ENCODE results near the gene FLNC. TPM values are rescaled to one million over a fixed set of nuclear protein-coding genes. Genes with fewer than 3 reads are reported as not detected.

The FLNC gene
- total RNA-seq, 3 donors from 2014 or later = 6.9 to 267 (median 15.0) TPM

DNA sequence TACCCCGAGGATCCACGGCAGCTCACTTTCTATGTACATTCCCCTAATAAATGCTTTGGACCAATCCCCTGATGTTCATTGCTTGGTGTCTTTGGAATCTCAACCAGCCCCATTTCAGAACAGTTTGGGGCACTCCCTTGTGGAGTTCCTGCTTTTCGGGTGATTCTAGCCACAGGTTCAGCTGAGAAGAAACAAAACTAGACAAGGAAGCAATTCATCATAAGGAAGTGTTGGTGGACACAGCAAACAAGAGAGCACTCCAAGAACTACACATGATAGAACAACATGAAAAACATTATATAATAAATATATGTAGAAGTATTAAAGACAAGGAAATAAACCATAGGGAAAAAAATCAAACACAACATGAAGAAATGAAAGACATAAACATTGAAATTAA is 44.5 kb upstream of the FLNC start:
- Histone ChIP-seq H3K9me3 (no peaks in the 10 kb centered on the region), H3K4me3 (no peak overlapping the region), H3K4me1 (ENCODE audit: low read depth) (peaks cover 2% of the 10 kb centered on the region), H3K36me3 (ENCODE audit: low read depth) (no peaks in the 10 kb centered on the region)
- ATAC-seq (peak; percentile 56), DNase-seq (no peak)
- TF ChIP-seq, protein P1, sequence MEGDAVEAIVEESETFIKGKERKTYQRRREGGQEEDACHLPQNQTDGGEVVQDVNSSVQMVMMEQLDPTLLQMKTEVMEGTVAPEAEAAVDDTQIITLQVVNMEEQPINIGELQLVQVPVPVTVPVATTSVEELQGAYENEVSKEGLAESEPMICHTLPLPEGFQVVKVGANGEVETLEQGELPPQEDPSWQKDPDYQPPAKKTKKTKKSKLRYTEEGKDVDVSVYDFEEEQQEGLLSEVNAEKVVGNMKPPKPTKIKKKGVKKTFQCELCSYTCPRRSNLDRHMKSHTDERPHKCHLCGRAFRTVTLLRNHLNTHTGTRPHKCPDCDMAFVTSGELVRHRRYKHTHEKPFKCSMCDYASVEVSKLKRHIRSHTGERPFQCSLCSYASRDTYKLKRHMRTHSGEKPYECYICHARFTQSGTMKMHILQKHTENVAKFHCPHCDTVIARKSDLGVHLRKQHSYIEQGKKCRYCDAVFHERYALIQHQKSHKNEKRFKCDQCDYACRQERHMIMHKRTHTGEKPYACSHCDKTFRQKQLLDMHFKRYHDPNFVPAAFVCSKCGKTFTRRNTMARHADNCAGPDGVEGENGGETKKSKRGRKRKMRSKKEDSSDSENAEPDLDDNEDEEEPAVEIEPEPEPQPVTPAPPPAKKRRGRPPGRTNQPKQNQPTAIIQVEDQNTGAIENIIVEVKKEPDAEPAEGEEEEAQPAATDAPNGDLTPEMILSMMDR (IDR thresholded peaks at IDR 0.05) = no peak
- intact Hi-C loops (cut with DNase I, micrococcal nuclease) = no loop called here

DNA sequence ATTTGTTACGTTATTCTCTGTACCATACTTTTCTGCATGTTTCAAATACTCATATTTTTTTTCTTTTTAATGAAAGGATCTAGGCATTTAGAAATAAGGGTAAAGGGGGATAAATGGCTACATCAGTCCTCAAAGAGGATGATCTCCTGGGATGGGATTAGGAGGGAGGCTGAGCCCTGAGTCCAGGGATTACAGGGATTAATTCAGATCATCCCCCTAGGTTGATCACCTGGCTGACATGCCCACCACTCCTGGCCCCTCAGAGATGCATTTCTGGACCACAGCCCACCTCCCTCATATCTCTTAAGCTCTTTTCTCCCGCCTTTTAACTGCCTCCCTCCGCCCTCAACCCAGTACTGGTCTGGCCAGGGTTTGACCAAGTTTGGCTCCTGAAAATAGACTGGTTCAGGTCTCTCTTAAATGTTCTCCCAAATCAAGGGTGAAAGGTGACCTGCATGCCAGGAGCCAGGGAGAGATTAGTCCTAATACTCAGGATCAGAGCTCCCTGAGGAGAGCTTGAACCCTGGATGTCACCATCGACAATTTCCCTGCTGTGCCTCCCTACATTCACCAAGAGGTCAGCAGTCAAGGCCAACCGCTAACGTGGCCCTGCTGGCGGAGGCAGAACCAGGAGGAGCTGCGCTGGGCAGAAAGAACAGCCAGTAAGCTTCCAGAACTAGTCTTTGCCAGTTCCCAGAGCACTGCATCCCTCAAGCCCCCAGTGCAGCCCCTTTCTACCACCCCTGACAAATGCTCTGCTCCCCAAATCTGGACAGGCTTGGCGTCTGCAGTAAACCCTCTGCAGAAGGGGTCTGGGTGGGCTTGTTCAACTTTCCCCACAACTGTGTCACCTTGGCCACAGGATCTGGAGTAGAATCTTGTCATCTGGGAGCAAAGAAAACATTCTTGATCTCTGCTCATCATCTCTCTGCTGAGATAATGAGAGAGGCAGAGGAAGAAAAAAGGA is 41.5 kb upstream of the FLNC start:
- intact Hi-C loops (cut with DNase I, micrococcal nuclease) = no loop called here
- Histone ChIP-seq H3K9me3 (no peaks in the 10 kb centered on the region), H3K4me3 (no peak overlapping the region), H3K36me3 (ENCODE audit: low read depth) (no peaks in the 10 kb centered on the region), H3K4me1 (ENCODE audit: low read depth) (peaks cover 2% of the 10 kb centered on the region)
- ATAC-seq = no peak
- no peak for DNase-seq
- TF ChIP-seq, protein P1 (IDR thresholded peaks at IDR 0.05) = no peak

DNA sequence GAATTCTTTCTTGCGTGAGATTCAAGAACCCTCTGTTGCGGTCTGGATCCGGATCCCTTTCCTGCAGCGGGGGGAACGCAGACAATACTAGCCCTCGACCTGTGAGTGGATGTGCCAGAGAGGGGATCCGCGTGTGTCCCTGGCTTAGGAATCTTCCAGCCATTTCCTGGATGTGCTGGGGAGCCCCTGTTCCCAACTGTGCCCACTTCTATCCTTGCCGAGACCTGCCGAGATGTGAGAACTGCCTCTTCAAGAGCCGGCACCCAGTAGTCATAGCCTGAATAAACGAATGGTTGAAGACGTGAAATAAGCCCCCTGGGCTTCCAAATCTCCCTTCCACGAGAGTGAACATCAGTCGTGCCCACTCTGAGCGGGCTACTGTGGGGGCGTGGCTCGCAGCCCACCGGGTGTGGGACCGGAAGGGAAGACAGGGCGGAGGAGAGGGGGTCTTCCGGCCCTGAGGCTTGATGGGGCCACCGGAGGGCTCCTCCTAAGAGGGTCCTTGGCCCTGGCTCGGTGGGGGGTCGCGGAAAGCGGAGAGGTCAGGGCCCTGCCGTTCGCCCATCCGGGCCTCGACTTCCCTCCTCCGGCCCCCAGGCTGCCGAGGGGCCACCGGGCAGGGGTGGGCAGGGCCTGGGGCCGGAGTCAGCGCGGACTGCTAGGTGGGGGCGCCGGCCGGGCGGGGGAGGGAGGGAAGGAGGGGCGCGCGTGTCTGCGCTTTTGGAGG is 39.7 kb upstream of the FLNC start:
- Histone ChIP-seq H3K4me1 (ENCODE audit: low read depth) (peaks cover 2% of the 10 kb centered on the region), H3K9me3 (no peaks in the 10 kb centered on the region), H3K4me3 (peak overlapping the region; percentile 44), H3K36me3 (ENCODE audit: low read depth) (no peaks in the 10 kb centered on the region)
- TF ChIP-seq, protein P1 (IDR thresholded peaks at IDR 0.05) = no peak
- ATAC-seq (no peak), DNase-seq (peak in 1 of 3 donors; percentile 45)
- intact Hi-C loops (cut with DNase I, micrococcal nuclease) = no loop called here

DNA sequence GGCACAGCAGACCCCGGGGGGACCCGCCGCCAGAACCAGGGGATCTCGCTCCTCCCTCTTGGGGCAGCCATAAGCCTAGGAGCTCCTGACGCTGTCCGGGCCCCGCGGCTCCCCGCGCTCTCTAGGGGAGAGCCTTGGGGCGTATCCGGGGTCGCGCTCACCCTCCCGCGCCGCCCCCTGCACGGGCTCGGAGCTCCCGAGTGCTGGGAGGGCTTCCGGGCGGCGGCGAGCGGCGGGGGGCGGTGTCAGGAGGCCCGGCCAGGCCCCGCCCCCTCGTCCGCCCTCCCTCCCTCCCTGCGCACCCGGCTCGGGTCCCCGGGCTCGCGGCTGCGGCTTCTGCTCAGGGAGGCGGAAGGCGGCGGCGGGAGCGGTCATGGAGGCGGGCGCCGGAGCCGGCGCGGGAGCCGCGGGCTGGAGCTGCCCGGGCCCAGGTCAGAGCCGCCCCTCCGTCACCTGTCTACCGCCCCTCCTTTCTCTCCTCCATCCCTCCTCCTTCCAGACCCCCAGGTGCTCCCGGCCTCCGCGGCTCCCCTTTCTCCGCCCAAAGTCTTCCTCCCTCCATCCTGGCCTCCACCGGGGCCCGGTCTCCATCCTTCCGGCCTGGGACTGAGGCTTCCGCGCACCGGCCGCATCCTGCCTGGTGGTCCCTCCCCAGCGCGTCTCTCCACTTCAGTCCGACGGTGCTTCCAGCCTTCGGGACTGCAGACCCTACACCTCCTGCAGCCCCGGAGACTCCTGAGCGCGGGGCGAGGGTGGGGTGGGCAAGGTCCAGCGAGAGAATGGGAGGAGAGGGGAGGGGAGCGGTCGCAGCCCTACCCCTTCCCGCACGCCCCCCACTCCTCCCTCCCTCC is 38.9 kb upstream of the FLNC start, which contains the start of gene CCDC136:
TSS of gene CCDC136 (plus strand) at position 848 of the 851 bp plus-strand sequence. CDS start 444 bp downstream, outside the sequence.
- TF ChIP-seq, protein P1 (IDR thresholded peaks at IDR 0.05) = no peak
- no peaks in the 10 kb centered on the region for H3K36me3 ChIP-seq (ENCODE audit: low read depth)
- H3K4me1 ChIP-seq (ENCODE audit: low read depth) = peaks cover 2% of the 10 kb centered on the region
- H3K4me3 ChIP-seq = peak within 1 kb of the TSS; percentile 44
- H3K9me3 ChIP-seq = no peaks in the 10 kb centered on the region
- DNase-seq (peak; percentile 74 to 85 (median 85)), ATAC-seq (peak; percentile 93)
- intact Hi-C loops (cut with DNase I, micrococcal nuclease) = no loop called here

DNA sequence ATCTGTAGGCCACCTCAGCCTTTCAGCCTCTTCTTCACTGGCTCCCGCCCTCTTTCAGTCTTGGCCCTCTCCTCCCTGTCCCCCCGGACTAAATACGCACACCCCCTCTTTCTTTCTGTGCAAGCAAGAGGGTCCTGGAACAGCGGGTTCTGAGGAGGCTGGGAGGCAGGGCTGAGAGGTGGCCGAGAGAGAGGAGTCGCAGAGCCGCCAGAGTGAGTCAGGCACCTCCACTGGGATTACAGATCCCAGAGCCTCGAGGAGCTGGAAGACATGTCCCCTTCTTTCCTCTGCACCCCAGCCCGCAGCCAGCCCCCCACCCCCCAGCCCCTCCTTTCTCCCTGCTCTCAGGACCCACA is 38.3 kb upstream of the FLNC start:
- no peak for ATAC-seq
- intact Hi-C loops (cut with DNase I, micrococcal nuclease) = no loop called here

More for the DNA sequence above, 38.3 kb upstream of the FLNC start:
- Histone ChIP-seq H3K9me3 (no peaks in the 10 kb centered on the region), H3K4me1 (ENCODE audit: low read depth) (peaks cover 2% of the 10 kb centered on the region), H3K4me3 (no peak overlapping the region), H3K36me3 (ENCODE audit: low read depth) (no peaks in the 10 kb centered on the region)
- no peak for DNase-seq
- TF ChIP-seq, protein P1 (IDR thresholded peaks at IDR 0.05) = no peak
